GM12878 (cell line): ENCODE data around the gene LETM1.

Source experiments
- ATF2 ChIP-seq: IDR thresholded peaks from 2 replicates; pipeline ENCODE4 v1.6.1; 2012; ENCODE audit warnings: low read length, inconsistent platforms
- BRCA1 ChIP-seq: IDR thresholded peaks from 2 replicates; pipeline ENCODE4 v1.6.1; 2011; ENCODE audit warnings: low read depth, low read length, improper control_type of control experiment
- CTCF ChIP-seq, 3 experiments: IDR thresholded peaks in 2 of 3; conservative IDR thresholded peaks in 1 of 3; 2 replicates each; pipeline ENCODE4 v1.5.1; 2011; ENCODE audit warnings: low read depth in 3 of 3, low read length in 3 of 3, mild to moderate bottlenecking in 3 of 3, control low read depth in 2 of 3, moderate library complexity in 2 of 3, inconsistent platforms in 1 of 3, mixed read lengths in 1 of 3; ENCODE audit not compliant: control insufficient read depth in 2 of 3, insufficient read depth in 1 of 3; ENCODE audit errors: extremely low read depth in 1 of 3
- IRF3 ChIP-seq: fragments of 450-650 bp; IDR thresholded peaks from 2 replicates; pipeline ENCODE4 v1.6.1; 2014; ENCODE audit warnings: mild to moderate bottlenecking
- JUND ChIP-seq: IDR thresholded peaks from 2 replicates; pipeline ENCODE4 v1.6.1; 2012; ENCODE audit warnings: low read depth, mild to moderate bottlenecking, low read length, improper control_type of control experiment, moderate library complexity
- POLR2A ChIP-seq: IDR thresholded peaks from 2 replicates; pipeline ENCODE4 v1.6.1; 2011; ENCODE audit warnings: low read depth, mild to moderate bottlenecking, low read length
- RAD21 ChIP-seq: IDR thresholded peaks from 2 replicates; pipeline ENCODE4 v1.6.1; 2011; ENCODE audit warnings: mild to moderate bottlenecking, low read depth, low read length, moderate library complexity; ENCODE audit not compliant: insufficient read depth
- SIN3A ChIP-seq: IDR thresholded peaks from 2 replicates; pipeline ENCODE4 v1.6.1; 2012; ENCODE audit warnings: low read depth, low read length, improper control_type of control experiment
- TAF1 ChIP-seq: IDR thresholded peaks from 2 replicates; pipeline ENCODE4 v1.6.1; 2011; ENCODE audit warnings: mild to moderate bottlenecking, low read depth, low read length, borderline replicate concordance
- USF2 ChIP-seq: IDR thresholded peaks from 2 replicates; pipeline ENCODE4 v1.6.1; 2011; ENCODE audit warnings: low read depth, low read length, improper control_type of control experiment, borderline replicate concordance
- ZNF24 ChIP-seq: fragments of 450-650 bp; IDR thresholded peaks from 2 replicates; pipeline ENCODE4 v1.6.1; 2017; ENCODE audit warnings: antibody characterized with exemption, mild to moderate bottlenecking

GRCh38 chr4:1780435-1780834 lies 75.5 kb downstream of the LETM1 start:
- TF ChIP-seq ATF2 (no peak), POLR2A (no peak), IRF3 (no peak), CTCF (IDR thresholded peaks at IDR 0.05 in 2 of 3, conservative IDR thresholded peaks at IDR 0.05 in 1 of 3; ENCODE audit: control insufficient read depth in 2 of 3, extremely low read depth in 1 of 3, insufficient read depth in 1 of 3, low read depth in 3 of 3, low read length in 3 of 3) (no peak), RAD21 (no peak), BRCA1 (no peak), JUND (no peak), ZNF24 (no peak), USF2 (no peak), SIN3A (no peak), TAF1 (no peak)
